SK-N-MC (cell line): ENCODE measurements around the gene OTULIN.

Experiments used
- EZH2 ChIP-seq: fragments of 200-600 bp; sonication (generic); IDR thresholded peaks from one replicate; pipeline ENCODE4 v1.6.1; 2017; ENCODE audit warnings: antibody characterized with exemption
- FOXP2 ChIP-seq: optimal IDR thresholded peaks from 2 replicates; pipeline ENCODE3; 2011; ENCODE audit warnings: mild to moderate bottlenecking, moderate library complexity; ENCODE audit not compliant: insufficient read depth; ENCODE audit errors: extremely low read length, control extremely low read depth
- POLR2AphosphoS5 ChIP-seq: IDR thresholded peaks from 2 replicates; pipeline ENCODE4 v1.6.1; 2012; ENCODE audit warnings: mild to moderate bottlenecking, low read depth, low read length, borderline replicate concordance

- TF ChIP-seq POLR2AphosphoS5 (no peak), EZH2 (no peak), FOXP2 (no peak)
These were observed 81.2 kb downstream of the OTULIN start for GRCh38 chr5:14745753-14746152.
